ENCODE data around the gene RASD2.

The RASD2 gene

GRCh38 chr22:35555946-35556547 is 15.4 kb downstream of the RASD2 start:
- H3K27ac ChIP-seq: no peak overlapping the region
- no peaks in the 10 kb centered on the region for H3K36me3 ChIP-seq
- no peak for DNase-seq
- TF ChIP-seq, protein P1, sequence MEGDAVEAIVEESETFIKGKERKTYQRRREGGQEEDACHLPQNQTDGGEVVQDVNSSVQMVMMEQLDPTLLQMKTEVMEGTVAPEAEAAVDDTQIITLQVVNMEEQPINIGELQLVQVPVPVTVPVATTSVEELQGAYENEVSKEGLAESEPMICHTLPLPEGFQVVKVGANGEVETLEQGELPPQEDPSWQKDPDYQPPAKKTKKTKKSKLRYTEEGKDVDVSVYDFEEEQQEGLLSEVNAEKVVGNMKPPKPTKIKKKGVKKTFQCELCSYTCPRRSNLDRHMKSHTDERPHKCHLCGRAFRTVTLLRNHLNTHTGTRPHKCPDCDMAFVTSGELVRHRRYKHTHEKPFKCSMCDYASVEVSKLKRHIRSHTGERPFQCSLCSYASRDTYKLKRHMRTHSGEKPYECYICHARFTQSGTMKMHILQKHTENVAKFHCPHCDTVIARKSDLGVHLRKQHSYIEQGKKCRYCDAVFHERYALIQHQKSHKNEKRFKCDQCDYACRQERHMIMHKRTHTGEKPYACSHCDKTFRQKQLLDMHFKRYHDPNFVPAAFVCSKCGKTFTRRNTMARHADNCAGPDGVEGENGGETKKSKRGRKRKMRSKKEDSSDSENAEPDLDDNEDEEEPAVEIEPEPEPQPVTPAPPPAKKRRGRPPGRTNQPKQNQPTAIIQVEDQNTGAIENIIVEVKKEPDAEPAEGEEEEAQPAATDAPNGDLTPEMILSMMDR (IDR thresholded peaks at IDR 0.05; ENCODE audit: low read depth, low read length): no peak
- peaks cover 5% of the 10 kb centered on the region for H3K9me3 ChIP-seq (ENCODE audit: severe bottlenecking)
- H3K27me3 ChIP-seq (ENCODE audit: insufficient read depth, low read depth, severe bottlenecking): no peaks in the 10 kb centered on the region
- H3K4me3 ChIP-seq (ENCODE audit: low read depth, low read length): no peak overlapping the region

GRCh38 chr22:35556666-35557065 is 16.0 kb downstream of the RASD2 start:
- H3K9me3 ChIP-seq (ENCODE audit: severe bottlenecking): peaks cover 5% of the 10 kb centered on the region
- TF ChIP-seq, protein P1 (IDR thresholded peaks at IDR 0.05; ENCODE audit: low read depth, low read length): no peak
- no peak overlapping the region for H3K4me3 ChIP-seq (ENCODE audit: low read depth, low read length)
- H3K27ac ChIP-seq: no peak overlapping the region
- no peak for DNase-seq
- H3K36me3 ChIP-seq: no peaks in the 10 kb centered on the region
- H3K27me3 ChIP-seq (ENCODE audit: insufficient read depth, low read depth, severe bottlenecking): no peaks in the 10 kb centered on the region

DNA sequence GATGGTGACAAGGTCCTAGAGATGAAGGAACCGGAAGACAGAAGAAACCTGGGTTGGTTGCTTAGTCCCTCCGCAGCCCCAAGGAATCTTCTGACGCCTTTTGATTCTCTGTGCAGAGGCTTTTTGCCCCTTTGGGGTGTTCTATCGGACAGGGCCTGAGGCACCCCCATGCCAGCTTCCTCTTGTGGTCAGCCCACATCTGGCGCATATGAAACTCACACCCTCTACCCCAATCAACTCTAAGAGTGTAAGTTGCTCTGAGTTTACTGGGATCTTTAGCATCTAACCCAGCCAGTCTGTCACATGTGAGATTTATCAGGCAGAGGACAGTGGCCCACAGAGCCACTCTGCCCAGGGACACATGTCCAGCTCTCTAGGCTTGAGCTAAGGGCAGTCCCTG is 17.4 kb downstream of the RASD2 start:
- TF ChIP-seq, protein P1 (IDR thresholded peaks at IDR 0.05; ENCODE audit: low read depth, low read length): no peak
- DNase-seq: no peak
- H3K27ac ChIP-seq: no peak overlapping the region
- no peak overlapping the region for H3K4me3 ChIP-seq (ENCODE audit: low read depth, low read length)
- H3K9me3 ChIP-seq (ENCODE audit: severe bottlenecking): peaks cover 5% of the 10 kb centered on the region
- no peaks in the 10 kb centered on the region for H3K27me3 ChIP-seq (ENCODE audit: insufficient read depth, low read depth, severe bottlenecking)
- no peaks in the 10 kb centered on the region for H3K36me3 ChIP-seq

- no peaks in the 10 kb centered on the region for H3K36me3 ChIP-seq
- no peaks in the 10 kb centered on the region for H3K27me3 ChIP-seq (ENCODE audit: insufficient read depth, low read depth, severe bottlenecking)
- DNase-seq: no peak
- H3K4me3 ChIP-seq (ENCODE audit: low read depth, low read length): no peak overlapping the region
- H3K9me3 ChIP-seq (ENCODE audit: severe bottlenecking): peaks cover 5% of the 10 kb centered on the region
- H3K27ac ChIP-seq: no peak overlapping the region
- TF ChIP-seq, protein P1 (IDR thresholded peaks at IDR 0.05; ENCODE audit: low read depth, low read length): no peak
These were observed 18.1 kb downstream of the RASD2 start for GRCh38 chr22:35558719-35559118.

- Histone ChIP-seq H3K36me3 (no peaks in the 10 kb centered on the region), H3K9me3 (ENCODE audit: severe bottlenecking) (peaks cover 5% of the 10 kb centered on the region), H3K27me3 (ENCODE audit: insufficient read depth, low read depth, severe bottlenecking) (no peaks in the 10 kb centered on the region), H3K27ac (no peak overlapping the region), H3K4me3 (ENCODE audit: low read depth, low read length) (no peak overlapping the region)
- TF ChIP-seq, protein P1 (IDR thresholded peaks at IDR 0.05; ENCODE audit: low read depth, low read length): no peak
- no peak for DNase-seq
These were observed 18.8 kb downstream of the RASD2 start for GRCh38 chr22:35559354-35560005.

Data from WERI-Rb-1 (cell line).